GM10266 (cell line): Measurements from ENCODE around the gene ST6GALNAC1.

Source experiments
- DNase-seq: peaks from one replicate; pipeline ENCODE4 v3.0.0; 2012; ENCODE audit errors: extremely low spot score
- CTCF ChIP-seq: IDR thresholded peaks from 2 replicates; pipeline ENCODE4 v1.5.1; 2012; ENCODE audit warnings: mild to moderate bottlenecking, low read depth; ENCODE audit not compliant: control insufficient read depth, insufficient read depth; ENCODE audit errors: missing control alignments

Gene ST6GALNAC1

GRCh38 chr17:76633628-76634328, 9.8 kb downstream of the ST6GALNAC1 start:
- no peak for TF ChIP-seq CTCF
- no peak for DNase-seq

- DNase-seq = no peak
- no peak for TF ChIP-seq CTCF
These were observed 11.6 kb downstream of the ST6GALNAC1 start for GRCh38 chr17:76631821-76632565.

- no peak for DNase-seq
- no peak for TF ChIP-seq CTCF
These were observed 13.4 kb downstream of the ST6GALNAC1 start for GRCh38 chr17:76630151-76630550.

- TF ChIP-seq CTCF = no peak
- DNase-seq = no peak
These were observed 16.0 kb downstream of the ST6GALNAC1 start for GRCh38 chr17:76627510-76627909.

- TF ChIP-seq CTCF = no peak
These were observed 17.1 kb downstream of the ST6GALNAC1 start for GRCh38 chr17:76626442-76626841.

GRCh38 chr17:76625496-76625895, 18.1 kb downstream of the ST6GALNAC1 start:
- no peak for DNase-seq
- no peak for TF ChIP-seq CTCF

More at GRCh38 chr17:76626442-76626841, 17.1 kb downstream of the ST6GALNAC1 start:
- DNase-seq = no peak
